Central memory CD8-positive, alpha-beta T cell (primary cell): ENCODE data around the gene SORCS2.

ENCODE experiments used
- ATAC-seq: fragments of 150-1000 bp; cut with Tn5 transposase; replicated peaks from 2 replicates; pipeline ENCODE4 v1.10.0; 2022; ENCODE audit warnings: mild to moderate bottlenecking, moderate FRiP score, moderate number of reproducible peaks; ENCODE audit not compliant: poor library complexity, severe bottlenecking; ENCODE audit errors: extremely low read depth
- DNase-seq, 2 donors: peaks; one replicate each; pipeline ENCODE4 v3.0.0; 2021; ENCODE audit warnings: low spot score in 2 of 2
- H3K27ac Mint-ChIP-seq: one replicate; pipeline ENCODE4 v1.8.0; 2022; ENCODE audit warnings: low read depth, mild to moderate bottlenecking, moderate library complexity, mixed read lengths
- H3K27me3 Mint-ChIP-seq: one replicate; pipeline ENCODE4 v1.8.0; 2022; ENCODE audit warnings: mixed read lengths
- H3K36me3 Mint-ChIP-seq: one replicate; pipeline ENCODE4 v1.8.0; 2022; ENCODE audit warnings: mild to moderate bottlenecking, moderate library complexity, mixed read lengths; ENCODE audit not compliant: insufficient read depth
- H3K4me1 Mint-ChIP-seq: one replicate; pipeline ENCODE4 v1.8.0; 2022; ENCODE audit warnings: mixed read lengths
- H3K4me3 Mint-ChIP-seq: one replicate; pipeline ENCODE4 v1.8.0; 2022; ENCODE audit warnings: mild to moderate bottlenecking, moderate library complexity, mixed read lengths
- H3K9me3 Mint-ChIP-seq: one replicate; pipeline ENCODE4 v1.8.0; 2022; ENCODE audit warnings: mixed read lengths

Gene SORCS2

DNA sequence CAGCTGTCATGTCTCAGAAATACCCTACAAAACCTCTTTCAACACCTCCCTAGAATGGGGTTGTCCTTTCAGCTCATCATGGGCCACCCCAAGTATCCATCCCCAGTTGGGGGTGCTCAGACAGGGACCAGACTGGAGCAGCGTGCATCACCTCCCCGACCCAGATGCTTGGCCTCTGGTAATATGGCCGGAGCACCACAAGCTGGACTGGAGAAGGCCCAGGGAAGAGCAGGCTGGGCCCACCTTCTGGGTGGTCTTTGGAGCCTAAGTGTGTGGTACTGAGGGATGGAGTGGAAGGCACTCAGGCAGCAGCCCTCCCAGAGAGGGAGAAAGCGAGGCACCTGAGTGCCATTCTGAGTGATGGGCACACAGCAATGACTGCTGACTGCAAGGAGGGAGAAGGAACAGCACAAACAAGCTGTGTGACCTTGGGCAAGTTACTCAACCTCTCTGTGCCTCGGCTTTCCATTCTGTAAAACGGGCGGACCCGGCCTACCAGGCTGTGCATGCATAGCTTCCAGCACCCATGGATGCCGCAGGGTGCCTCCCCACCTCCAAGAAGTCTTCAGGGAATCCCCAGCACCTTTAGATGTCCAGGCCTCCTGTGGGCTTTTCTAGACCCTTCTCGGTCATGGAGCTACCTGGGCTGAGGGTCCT is 519.1 kb downstream of the SORCS2 start:
- no peaks in the 10 kb centered on the region for H3K9me3 Mint-ChIP-seq
- ATAC-seq (no peak), DNase-seq (no peak)
- no peak overlapping the region for H3K27ac Mint-ChIP-seq
- H3K27me3 Mint-ChIP-seq = no peaks in the 10 kb centered on the region
- no peak overlapping the region for H3K4me3 Mint-ChIP-seq
- H3K36me3 Mint-ChIP-seq = no peaks in the 10 kb centered on the region
- no peaks in the 10 kb centered on the region for H3K4me1 Mint-ChIP-seq

DNA sequence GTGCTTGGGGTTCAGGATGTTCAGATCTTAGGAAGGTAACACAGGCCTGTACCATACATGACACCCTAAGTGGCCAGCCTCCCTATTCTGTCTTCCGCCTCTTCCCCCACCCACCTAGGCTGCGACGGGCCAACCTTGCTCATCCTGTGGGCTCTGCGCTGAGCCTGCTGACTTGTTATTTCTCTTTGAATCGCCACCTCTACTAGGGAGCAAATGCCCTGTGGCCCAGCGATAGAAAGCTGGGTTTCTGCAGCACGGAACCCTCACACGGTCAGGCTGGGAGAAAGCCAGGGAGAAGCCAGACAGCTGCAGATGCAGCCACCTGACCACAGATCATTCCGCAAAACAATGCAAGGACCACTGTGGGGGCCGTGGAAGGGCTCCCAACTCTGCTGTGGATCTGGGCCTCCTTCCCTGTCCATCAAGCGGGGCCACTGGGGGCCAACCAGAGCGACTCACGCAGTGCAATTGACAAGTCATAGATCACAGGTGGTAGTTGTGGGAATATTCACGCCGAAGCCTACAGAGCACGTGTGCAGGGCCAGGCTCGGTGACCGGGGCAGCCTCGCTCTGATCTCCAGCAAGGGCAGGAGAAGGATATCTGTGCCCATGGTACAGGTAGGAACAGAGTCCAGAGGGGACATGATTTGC is 519.8 kb downstream of the SORCS2 start:
- no peak for DNase-seq
- Mint-ChIP-seq H3K27ac (no peak overlapping the region), H3K4me3 (no peak overlapping the region), H3K4me1 (no peaks in the 10 kb centered on the region), H3K36me3 (no peaks in the 10 kb centered on the region), H3K27me3 (peaks cover 2% of the 10 kb centered on the region), H3K9me3 (no peaks in the 10 kb centered on the region)
- ATAC-seq = no peak

DNA sequence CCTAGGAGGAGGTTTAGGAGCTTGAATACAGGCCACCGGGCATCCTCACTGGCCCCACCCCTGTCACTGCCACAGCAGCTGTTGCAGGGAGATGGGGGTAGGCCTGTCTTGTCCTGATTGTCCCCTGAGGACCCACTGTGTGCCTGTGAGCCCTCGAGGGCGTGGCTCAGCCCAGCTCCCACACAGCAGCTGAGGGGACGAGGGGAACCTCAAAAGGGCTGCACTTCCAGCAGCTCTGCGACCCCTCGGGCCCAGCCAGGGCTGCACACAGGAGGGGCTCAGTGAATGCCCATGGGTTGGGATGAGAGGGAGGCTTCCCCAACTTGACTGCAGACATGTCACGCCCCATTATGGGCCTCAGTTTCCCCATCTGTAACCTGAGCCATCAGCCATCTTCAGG is 521.4 kb downstream of the SORCS2 start:
- no peaks in the 10 kb centered on the region for H3K4me1 Mint-ChIP-seq
- peaks cover 13% of the 10 kb centered on the region for H3K27me3 Mint-ChIP-seq
- H3K27ac Mint-ChIP-seq = no peak overlapping the region
- ATAC-seq (no peak), DNase-seq (no peak)
- H3K4me3 Mint-ChIP-seq = no peak overlapping the region
- no peaks in the 10 kb centered on the region for H3K36me3 Mint-ChIP-seq
- H3K9me3 Mint-ChIP-seq = no peaks in the 10 kb centered on the region

DNA sequence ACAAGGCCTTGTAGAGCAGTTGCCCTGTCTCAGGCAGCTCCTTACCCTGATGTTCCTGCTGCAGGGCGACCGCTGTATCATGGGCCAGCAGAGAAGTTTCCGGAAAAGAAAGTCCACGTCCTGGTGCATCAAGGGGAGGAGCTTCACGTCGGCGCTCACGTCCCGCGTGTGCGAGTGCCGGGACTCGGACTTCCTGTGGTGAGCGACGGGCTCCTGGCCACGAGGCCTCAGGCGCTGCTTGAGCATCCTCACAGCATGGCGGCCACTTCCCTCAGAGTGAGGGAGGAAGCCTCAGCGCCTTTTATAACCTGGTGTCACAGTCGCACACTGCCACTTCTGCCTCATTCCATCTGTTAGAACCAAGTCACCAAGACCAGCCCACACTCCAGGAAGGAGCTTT is 521.8 kb downstream of the SORCS2 start:
- H3K36me3 Mint-ChIP-seq = no peaks in the 10 kb centered on the region
- H3K27ac Mint-ChIP-seq = no peak overlapping the region
- peaks cover 13% of the 10 kb centered on the region for H3K27me3 Mint-ChIP-seq
- H3K4me1 Mint-ChIP-seq = no peaks in the 10 kb centered on the region
- H3K9me3 Mint-ChIP-seq = no peaks in the 10 kb centered on the region
- ATAC-seq (no peak), DNase-seq (no peak)
- H3K4me3 Mint-ChIP-seq = no peak overlapping the region

DNA sequence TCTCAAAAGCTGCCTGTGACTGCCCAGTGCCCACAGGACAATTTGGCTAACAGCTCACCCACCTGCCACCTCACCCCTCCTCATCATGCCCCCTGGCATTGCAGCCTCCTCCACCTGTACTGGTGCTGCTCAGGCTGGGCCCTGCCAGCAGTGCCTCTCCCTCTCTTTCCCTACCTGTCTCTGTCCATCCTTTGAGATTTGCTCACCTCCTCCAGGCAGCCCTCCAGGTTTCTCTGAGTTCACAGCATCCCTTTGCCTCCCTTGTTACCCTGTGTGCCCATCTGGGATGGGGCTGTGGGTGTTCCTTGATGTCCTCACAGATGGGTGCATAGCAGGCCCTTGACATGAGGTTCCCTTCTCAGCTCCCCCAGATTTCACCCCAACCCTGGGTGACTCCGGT is 522.4 kb downstream of the SORCS2 start:
- H3K36me3 Mint-ChIP-seq = no peaks in the 10 kb centered on the region
- peaks cover 14% of the 10 kb centered on the region for H3K27me3 Mint-ChIP-seq
- H3K27ac Mint-ChIP-seq = no peak overlapping the region
- H3K4me3 Mint-ChIP-seq = no peak overlapping the region
- no peaks in the 10 kb centered on the region for H3K9me3 Mint-ChIP-seq
- no peak for DNase-seq
- ATAC-seq = no peak
- no peaks in the 10 kb centered on the region for H3K4me1 Mint-ChIP-seq

DNA sequence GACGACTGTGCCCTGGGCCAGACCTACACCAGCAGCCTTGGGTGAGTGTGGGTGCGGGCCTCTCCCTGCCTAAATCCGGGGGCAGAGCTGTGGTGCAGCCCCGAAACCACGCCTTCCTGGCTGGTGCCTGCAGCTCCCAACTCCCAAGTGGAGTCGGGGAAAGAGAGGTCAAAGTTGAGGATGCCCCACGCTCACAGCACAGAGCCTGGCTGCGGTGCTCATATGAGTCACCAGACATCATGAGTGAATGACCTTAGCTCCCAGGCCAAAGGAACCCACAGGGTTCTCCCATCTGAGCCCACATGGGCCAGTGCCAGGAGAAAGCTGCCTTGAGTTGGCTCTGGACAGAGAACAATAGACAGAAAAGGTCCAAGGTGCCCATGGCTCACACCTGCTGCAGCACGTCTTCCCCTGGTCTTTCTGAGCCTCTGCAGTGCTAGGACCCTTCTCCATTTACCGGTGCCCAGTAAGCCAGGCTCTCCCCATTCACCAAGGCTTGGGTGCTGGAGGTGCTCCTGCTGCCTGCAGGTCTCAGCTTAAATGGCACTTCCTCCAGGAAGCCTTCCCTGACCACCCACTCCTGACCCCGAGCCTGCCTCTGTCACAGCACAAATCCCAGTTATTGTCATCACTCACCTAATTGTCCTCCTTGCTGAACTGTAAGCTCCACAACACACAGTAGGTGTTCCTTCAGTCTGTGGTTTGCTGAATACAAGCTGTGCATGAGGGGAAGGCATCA is 523.1 kb downstream of the SORCS2 start:
- DNase-seq (no peak), ATAC-seq (no peak)
- peaks cover 21% of the 10 kb centered on the region for H3K27me3 Mint-ChIP-seq
- H3K36me3 Mint-ChIP-seq = no peaks in the 10 kb centered on the region
- no peak overlapping the region for H3K27ac Mint-ChIP-seq
- H3K4me3 Mint-ChIP-seq = no peak overlapping the region
- H3K4me1 Mint-ChIP-seq = no peaks in the 10 kb centered on the region
- no peaks in the 10 kb centered on the region for H3K9me3 Mint-ChIP-seq

DNA sequence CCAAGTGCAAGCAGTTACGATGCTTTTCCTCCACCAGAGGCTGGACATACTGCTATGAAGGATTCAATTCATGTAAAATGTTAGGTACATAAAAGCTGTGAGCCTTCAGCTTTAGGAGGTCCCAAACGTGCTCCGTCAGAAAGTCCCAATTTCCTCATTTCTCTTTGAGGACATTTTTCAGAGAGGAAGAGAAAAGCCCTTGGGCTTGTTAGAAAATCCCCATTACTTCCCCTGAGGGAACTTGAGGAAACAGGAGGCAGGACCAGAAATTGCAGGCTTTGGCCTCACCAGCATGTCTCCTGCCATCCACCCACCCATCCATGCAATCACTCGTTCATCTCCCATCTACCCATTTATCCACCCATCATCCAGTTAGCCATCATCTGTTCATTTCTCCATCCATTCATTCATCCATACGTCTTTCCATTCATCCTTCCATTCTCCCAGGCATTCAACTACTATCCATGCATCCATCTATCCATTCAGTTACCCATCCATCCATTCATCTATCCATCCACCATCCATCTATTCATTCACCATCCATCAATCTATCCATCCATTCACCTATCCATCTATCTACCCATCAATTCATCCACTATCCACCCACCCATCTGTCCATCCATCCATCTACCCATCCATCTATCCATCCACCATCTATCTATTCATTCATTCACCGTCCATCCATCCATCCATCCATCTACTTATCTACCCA is 523.8 kb downstream of the SORCS2 start:
- H3K27ac Mint-ChIP-seq = no peak overlapping the region
- H3K36me3 Mint-ChIP-seq = no peaks in the 10 kb centered on the region
- H3K4me1 Mint-ChIP-seq = no peaks in the 10 kb centered on the region
- no peak for DNase-seq
- peaks cover 22% of the 10 kb centered on the region for H3K27me3 Mint-ChIP-seq
- H3K9me3 Mint-ChIP-seq = no peaks in the 10 kb centered on the region
- no peak for ATAC-seq
- H3K4me3 Mint-ChIP-seq = no peak overlapping the region

DNA sequence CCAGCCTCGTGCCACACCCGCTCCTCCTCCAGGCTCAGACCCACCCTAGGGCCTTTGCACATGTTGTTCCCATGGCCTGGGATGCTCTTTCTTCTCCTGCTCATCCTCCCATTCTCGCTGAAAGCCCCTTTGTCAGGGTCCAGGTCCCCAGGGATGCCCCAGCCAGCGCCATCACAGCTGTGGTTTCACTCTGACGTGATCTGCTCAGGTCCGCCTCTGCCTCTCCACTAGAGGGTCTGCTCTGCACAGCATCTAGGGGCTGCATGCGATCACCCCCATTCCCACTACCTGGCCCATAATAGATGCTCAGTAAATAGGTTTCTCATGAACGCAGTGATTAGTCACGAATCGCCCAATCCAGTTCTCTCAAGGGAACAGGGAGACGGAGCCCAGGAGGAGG is 524.8 kb downstream of the SORCS2 start:
- Mint-ChIP-seq H3K4me1 (no peaks in the 10 kb centered on the region), H3K27me3 (peaks cover 25% of the 10 kb centered on the region), H3K36me3 (no peaks in the 10 kb centered on the region), H3K4me3 (no peak overlapping the region), H3K9me3 (no peaks in the 10 kb centered on the region), H3K27ac (no peak overlapping the region)
- ATAC-seq (no peak), DNase-seq (no peak)

DNA sequence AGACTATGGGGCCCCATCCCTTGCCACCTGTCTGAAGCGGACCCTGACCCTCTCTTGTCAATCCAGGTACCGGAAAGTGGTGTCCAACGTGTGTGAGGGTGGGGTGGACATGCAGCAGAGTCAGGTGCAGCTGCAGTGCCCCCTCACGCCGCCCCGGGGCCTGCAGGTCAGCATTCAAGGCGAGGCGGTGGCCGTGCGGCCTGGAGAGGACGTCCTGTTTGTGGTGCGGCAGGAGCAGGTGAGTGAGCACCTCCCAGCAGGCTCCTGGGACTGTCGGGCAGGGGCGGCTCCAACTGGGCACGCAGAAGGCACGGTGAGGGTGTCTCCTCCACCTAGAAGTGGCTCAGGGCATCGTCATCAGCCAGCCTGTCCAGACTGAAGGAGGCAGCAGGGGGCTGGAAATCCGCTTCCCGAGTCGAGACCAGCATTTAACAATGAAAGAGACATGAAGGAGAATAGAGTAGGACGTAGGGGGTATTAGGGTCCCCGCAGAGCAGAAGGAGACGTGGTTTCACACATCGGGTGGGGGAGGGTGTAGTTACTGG is 525.7 kb downstream of the SORCS2 start:
- no peak for ATAC-seq
- no peak for DNase-seq
- Mint-ChIP-seq H3K4me3 (no peak overlapping the region), H3K9me3 (no peaks in the 10 kb centered on the region), H3K27ac (no peak overlapping the region), H3K4me1 (no peaks in the 10 kb centered on the region), H3K27me3 (peaks cover 32% of the 10 kb centered on the region), H3K36me3 (no peaks in the 10 kb centered on the region)

DNA sequence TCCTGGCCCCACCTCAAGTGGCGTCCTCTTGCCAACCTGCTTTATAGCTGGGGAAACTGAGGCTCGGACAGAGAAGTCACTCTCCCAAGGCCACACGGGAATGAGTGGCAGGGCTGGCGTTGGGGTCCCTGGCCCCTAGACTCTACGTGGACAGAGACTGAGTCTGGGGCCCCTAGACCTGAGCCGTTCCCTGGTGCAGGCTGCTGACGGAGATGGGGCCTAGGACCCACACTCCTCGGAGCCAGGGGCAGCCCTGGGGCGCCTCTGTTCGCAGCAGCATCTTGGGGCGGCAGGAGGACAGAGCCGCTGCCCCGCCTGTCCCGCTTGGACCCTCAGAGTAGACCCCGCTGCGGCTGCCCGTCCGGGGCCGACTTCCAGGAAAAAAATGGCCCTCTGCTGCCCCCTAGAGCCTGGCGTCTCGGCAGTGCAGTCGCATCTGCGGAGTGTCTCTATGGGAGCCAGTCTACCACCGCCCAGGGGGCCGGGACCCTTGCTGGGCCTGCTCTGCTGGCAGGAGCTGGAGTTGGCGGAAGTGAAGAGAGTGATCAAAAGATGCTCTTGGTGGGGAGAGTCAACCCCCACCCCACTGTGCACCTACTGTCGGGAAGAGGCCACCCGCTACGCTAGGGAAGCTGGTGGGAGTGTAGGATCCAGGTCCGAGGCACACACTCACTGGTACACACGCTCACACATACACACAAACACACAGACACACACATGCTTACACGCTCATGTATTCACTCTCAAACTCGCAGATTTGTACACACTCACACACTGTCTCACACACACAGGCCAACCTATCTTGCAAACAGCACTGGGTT is 527.2 kb downstream of the SORCS2 start:
- Mint-ChIP-seq H3K36me3 (no peaks in the 10 kb centered on the region), H3K27me3 (peaks cover 32% of the 10 kb centered on the region), H3K9me3 (peaks cover 7% of the 10 kb centered on the region), H3K27ac (no peak overlapping the region), H3K4me3 (no peak overlapping the region), H3K4me1 (no peaks in the 10 kb centered on the region)
- DNase-seq (peak; percentile 23 to 54), ATAC-seq (no peak)

DNA sequence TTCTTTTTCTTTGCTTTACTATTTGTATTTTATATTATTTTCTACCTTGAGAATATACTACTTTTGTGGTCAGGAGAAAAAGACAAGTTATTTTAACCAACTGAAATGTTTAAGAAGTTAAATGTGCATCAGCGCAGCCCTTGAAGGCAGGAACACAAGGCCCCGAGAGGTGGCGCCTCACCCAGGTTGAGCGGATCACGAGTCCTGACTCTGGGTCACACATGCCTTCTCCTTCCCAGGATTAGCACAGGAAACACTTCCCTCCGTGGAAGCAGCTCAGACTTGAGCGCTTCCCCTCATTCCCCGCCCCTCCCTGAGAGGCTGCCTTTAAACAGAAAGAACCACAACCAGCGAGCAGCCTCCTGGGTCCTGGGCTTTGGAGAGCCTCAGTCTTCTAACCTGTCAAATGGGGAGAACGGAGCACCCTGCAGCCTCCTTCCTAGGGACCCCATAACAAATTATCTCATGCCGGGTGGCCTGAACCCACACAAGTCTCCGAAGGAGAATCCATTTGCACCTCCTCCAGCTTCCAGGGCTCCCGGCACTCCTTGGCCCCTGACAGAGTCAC is 529.7 kb downstream of the SORCS2 start:
- Mint-ChIP-seq H3K27me3 (peaks cover 31% of the 10 kb centered on the region), H3K36me3 (no peaks in the 10 kb centered on the region), H3K9me3 (peaks cover 7% of the 10 kb centered on the region), H3K27ac (no peak overlapping the region), H3K4me1 (no peaks in the 10 kb centered on the region), H3K4me3 (no peak overlapping the region)
- no peak for ATAC-seq
- no peak for DNase-seq
